22Rv1 (cell line): Measurements from ENCODE around the gene GP5.

Source experiments
- ZFX ChIP-seq: fragments of 450-650 bp; IDR thresholded peaks from 2 replicates; pipeline ENCODE4 v1.6.1; 2017; ENCODE audit warnings: antibody characterized with exemption, borderline replicate concordance
- TF ChIP-seq, protein P1 (sequence below): fragments of 450-650 bp; IDR thresholded peaks from 2 replicates; pipeline ENCODE4 v1.5.1; 2017; ENCODE audit warnings: mild to moderate bottlenecking

DNA sequence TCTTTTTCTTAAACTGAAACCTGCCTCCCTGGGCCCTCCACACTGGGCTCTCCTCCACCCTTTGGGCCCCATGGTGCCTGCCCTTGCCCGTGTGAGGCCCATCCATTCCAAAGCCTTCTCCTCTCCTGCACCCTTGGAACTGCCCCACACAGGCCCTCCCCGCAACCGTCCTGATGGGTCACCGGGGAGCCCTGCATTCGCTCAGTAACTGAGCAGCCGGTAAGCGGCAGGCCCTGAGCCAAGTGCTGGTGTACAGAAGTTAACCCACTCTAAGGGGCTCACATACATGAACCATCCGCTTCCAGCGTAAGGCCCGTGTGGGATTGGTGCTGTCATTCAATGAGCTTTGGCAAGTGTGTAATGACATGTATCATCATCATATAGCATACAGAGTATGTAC lies 24.1 kb downstream of the GP5 start:
- TF ChIP-seq, protein P1, sequence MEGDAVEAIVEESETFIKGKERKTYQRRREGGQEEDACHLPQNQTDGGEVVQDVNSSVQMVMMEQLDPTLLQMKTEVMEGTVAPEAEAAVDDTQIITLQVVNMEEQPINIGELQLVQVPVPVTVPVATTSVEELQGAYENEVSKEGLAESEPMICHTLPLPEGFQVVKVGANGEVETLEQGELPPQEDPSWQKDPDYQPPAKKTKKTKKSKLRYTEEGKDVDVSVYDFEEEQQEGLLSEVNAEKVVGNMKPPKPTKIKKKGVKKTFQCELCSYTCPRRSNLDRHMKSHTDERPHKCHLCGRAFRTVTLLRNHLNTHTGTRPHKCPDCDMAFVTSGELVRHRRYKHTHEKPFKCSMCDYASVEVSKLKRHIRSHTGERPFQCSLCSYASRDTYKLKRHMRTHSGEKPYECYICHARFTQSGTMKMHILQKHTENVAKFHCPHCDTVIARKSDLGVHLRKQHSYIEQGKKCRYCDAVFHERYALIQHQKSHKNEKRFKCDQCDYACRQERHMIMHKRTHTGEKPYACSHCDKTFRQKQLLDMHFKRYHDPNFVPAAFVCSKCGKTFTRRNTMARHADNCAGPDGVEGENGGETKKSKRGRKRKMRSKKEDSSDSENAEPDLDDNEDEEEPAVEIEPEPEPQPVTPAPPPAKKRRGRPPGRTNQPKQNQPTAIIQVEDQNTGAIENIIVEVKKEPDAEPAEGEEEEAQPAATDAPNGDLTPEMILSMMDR: no peak
- TF ChIP-seq ZFX: no peak
